HL-60 (cell line): Measurements from ENCODE around the gene ENPP6.

Source experiments
- DNase-seq, 2 experiments: peaks; one replicate each; pipeline ENCODE4 v3.0.0-alpha.2; 2010 to 2020; ENCODE audit warnings: low read depth in 1 of 2, low spot score in 1 of 2
- H3K27ac ChIP-seq: fragments of 250-450 bp; sonication (Bioruptor Pico); replicated peaks from 2 replicates; pipeline ENCODE4 v1.5.1; 2020; ENCODE audit warnings: mild to moderate bottlenecking, moderate library complexity
- H3K27me3 ChIP-seq: fragments of 250-450 bp; sonication (Bioruptor Pico); 2 replicates; pipeline ENCODE4 v1.5.1; 2021; ENCODE audit warnings: mild to moderate bottlenecking, moderate library complexity; ENCODE audit not compliant: insufficient read depth, poor library complexity, severe bottlenecking
- H3K4me3 ChIP-seq: replicated peaks from 2 replicates; pipeline ENCODE4 v1.5.1; 2011; ENCODE audit warnings: mild to moderate bottlenecking, control low read depth, low read length; ENCODE audit not compliant: insufficient read depth
- GABPA ChIP-seq: IDR thresholded peaks from 2 replicates; pipeline ENCODE4 v1.6.1; 2012; ENCODE audit warnings: low read depth
- POLR2AphosphoS5 ChIP-seq: IDR thresholded peaks from 2 replicates; pipeline ENCODE4 v1.6.1; 2012; ENCODE audit warnings: low read depth
- SPI1 ChIP-seq: IDR thresholded peaks from 2 replicates; pipeline ENCODE4 v1.6.1; 2012; ENCODE audit warnings: low read depth, mild to moderate bottlenecking, borderline replicate concordance
- TF ChIP-seq, protein P1 (sequence below): IDR thresholded peaks from one replicate; pipeline ENCODE4 v1.5.1; 2011; ENCODE audit warnings: low read length, control low read depth, inconsistent platforms; ENCODE audit not compliant: insufficient read depth
- TF ChIP-seq, protein P2 (sequence below): IDR thresholded peaks from 2 replicates; pipeline ENCODE4 v1.6.1; 2012; ENCODE audit warnings: low read depth; ENCODE audit not compliant: insufficient replicate concordance

The ENPP6 gene

DNA sequence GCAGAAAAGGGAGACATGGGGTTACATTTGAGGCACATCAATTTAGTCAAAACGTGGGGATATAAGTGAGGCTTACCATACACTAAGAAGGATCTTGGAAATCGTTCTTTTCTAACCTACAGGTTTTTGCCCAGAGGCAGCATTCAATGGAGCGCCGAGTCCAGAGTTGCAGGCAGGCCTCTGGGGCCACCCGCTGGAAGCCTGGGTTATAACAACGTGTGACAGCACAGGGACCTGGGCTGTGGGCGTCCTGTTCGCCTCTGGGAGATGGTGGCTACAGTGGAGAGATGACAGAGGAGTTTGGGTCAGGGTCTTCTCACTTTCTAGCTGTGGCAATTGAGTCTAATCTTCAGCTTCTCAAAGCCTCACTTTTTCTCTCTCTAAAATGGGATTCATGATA, 53.9 kb downstream of the ENPP6 start:
- TF ChIP-seq, protein P1, sequence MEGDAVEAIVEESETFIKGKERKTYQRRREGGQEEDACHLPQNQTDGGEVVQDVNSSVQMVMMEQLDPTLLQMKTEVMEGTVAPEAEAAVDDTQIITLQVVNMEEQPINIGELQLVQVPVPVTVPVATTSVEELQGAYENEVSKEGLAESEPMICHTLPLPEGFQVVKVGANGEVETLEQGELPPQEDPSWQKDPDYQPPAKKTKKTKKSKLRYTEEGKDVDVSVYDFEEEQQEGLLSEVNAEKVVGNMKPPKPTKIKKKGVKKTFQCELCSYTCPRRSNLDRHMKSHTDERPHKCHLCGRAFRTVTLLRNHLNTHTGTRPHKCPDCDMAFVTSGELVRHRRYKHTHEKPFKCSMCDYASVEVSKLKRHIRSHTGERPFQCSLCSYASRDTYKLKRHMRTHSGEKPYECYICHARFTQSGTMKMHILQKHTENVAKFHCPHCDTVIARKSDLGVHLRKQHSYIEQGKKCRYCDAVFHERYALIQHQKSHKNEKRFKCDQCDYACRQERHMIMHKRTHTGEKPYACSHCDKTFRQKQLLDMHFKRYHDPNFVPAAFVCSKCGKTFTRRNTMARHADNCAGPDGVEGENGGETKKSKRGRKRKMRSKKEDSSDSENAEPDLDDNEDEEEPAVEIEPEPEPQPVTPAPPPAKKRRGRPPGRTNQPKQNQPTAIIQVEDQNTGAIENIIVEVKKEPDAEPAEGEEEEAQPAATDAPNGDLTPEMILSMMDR: peak; percentile 43
- TF ChIP-seq SPI1: no peak
- Histone ChIP-seq H3K27me3 (peaks cover 11% of the 10 kb centered on the region), H3K4me3 (no peak overlapping the region), H3K27ac (no peak overlapping the region)
- DNase-seq: peak; percentile 11 to 67

DNA sequence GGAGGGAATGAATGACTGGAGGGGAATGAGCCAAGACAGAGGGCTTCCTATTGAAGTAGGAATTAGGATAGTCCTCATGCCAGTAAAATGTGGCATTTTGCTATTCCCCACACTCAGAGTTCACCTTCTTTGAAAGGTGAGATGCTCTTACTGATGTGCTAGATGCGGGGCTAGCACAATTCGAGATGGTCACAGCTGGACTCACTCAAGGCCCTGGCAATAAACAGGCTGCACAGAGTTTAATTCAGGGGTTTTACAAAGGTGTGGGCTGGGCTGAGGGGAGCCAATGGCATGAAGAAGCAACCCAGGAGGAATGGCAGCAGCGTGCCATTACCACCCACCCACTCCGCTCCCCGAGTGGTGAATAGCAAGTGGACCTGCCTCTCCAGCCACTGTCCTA, 55.1 kb downstream of the ENPP6 start:
- Histone ChIP-seq H3K27ac (no peak overlapping the region), H3K4me3 (no peak overlapping the region), H3K27me3 (peaks cover 11% of the 10 kb centered on the region)
- DNase-seq: no peak
- TF ChIP-seq SPI1 (no peak), POLR2AphosphoS5 (no peak), GABPA (no peak)
- TF ChIP-seq, protein P2, sequence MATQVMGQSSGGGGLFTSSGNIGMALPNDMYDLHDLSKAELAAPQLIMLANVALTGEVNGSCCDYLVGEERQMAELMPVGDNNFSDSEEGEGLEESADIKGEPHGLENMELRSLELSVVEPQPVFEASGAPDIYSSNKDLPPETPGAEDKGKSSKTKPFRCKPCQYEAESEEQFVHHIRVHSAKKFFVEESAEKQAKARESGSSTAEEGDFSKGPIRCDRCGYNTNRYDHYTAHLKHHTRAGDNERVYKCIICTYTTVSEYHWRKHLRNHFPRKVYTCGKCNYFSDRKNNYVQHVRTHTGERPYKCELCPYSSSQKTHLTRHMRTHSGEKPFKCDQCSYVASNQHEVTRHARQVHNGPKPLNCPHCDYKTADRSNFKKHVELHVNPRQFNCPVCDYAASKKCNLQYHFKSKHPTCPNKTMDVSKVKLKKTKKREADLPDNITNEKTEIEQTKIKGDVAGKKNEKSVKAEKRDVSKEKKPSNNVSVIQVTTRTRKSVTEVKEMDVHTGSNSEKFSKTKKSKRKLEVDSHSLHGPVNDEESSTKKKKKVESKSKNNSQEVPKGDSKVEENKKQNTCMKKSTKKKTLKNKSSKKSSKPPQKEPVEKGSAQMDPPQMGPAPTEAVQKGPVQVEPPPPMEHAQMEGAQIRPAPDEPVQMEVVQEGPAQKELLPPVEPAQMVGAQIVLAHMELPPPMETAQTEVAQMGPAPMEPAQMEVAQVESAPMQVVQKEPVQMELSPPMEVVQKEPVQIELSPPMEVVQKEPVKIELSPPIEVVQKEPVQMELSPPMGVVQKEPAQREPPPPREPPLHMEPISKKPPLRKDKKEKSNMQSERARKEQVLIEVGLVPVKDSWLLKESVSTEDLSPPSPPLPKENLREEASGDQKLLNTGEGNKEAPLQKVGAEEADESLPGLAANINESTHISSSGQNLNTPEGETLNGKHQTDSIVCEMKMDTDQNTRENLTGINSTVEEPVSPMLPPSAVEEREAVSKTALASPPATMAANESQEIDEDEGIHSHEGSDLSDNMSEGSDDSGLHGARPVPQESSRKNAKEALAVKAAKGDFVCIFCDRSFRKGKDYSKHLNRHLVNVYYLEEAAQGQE: no peak
- TF ChIP-seq, protein P1: no peak

DNA sequence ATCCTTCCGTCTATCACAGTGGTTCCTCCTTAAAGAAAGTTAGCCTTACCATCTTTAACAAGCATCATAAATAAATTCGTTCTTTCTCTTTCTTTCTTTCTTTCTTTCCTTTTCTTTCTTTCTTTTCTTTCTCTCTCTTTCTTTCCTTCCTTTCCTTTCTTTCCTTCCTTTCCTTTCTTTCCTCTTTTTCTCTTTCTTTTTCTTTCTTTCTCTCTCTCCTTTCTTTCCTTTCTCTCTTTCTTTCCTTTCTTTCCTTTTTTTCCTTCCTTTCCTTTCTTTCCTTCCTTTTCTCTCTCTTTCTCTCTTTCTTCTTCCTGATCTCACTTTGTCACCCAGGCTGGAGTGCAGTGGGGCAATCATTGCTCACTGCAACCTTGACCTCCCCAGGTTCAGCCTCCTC, 60.4 kb downstream of the ENPP6 start:
- Histone ChIP-seq H3K27ac (no peak overlapping the region), H3K4me3 (no peak overlapping the region), H3K27me3 (no peaks in the 10 kb centered on the region)
- DNase-seq: no peak
- TF ChIP-seq, protein P2: no peak
- TF ChIP-seq, protein P1: no peak
- TF ChIP-seq SPI1: no peak
- TF ChIP-seq POLR2AphosphoS5: no peak
- TF ChIP-seq GABPA: no peak

DNA sequence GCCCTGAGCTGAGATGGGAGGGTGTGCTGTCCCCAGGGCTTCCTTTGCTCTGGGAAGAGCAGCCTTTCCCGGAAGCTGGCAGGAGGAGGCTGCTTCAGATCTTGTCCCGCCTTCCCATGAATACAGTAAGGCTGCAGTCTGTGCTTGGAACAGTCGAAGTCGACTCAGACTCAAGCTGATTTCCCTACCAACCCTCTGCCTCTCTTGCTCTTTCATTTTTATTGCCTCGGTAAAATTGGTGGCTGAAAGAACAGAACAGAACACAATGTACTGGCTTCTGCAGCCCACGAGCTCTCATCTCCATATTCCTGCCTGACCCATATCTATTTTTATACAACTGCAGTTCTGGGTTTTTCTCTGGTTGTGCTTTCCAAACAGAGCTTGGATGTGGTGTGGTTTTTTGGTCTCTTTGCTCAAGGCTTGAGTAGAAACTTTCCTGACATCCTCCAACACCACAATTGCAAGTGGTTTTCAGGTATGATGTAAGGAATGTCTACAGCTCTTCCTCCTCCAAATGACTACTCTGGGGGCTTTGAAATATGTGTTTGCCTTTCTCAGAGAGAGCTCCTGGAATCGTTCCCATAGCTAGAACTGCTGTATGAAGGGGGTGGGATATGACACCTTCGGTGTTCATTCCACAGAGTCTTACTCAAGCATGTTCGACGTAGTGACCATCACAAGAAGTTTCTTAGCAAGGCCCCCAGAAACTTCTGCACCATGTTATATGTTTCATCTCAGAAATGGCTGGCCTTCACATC, 61.3 kb downstream of the ENPP6 start:
- Histone ChIP-seq H3K27me3 (no peaks in the 10 kb centered on the region), H3K4me3 (no peak overlapping the region), H3K27ac (peak overlapping the region; percentile 8; the same call in 1 of the 2 replicates)
- TF ChIP-seq, protein P1: no peak
- no peak for DNase-seq
